Muscle of arm (tissue), 14 donors: Measurements from ENCODE around the gene TNFAIP8. TPM values are rescaled to one million over a fixed set of nuclear protein-coding genes. Genes with fewer than 3 reads are reported as not detected.

Experiments used
- DNase-seq: peaks from one replicate; pipeline ENCODE4 v3.0.0-alpha.2; 2013
- long read RNA-seq, 11 donors: transcript quantifications; one replicate each; lab custom pipeline, GENCODE V29; 2026
- polyA plus RNA-seq, 12 donors: library from polyadenylated mRNA; unstranded; fragments of 120-200 nt; gene quantifications; one replicate each; pipeline ENCODE4 v1.2.1, GENCODE V29; 2013; ENCODE audit not compliant: insufficient read length in 12 of 12

Gene TNFAIP8
- polyA plus RNA-seq: 10 to 100 TPM in 11 of 12 donors, not detected in 1; 10.9 to 32.4 (median 13.4) TPM
- long read RNA-seq, donor 1, full-length matches to known transcripts: 12 of 12 reads
- long read RNA-seq, donor 1, partial matches to known transcripts: 0 of 12 reads
- long read RNA-seq, donor 1, other reads (novel, unspliced or antisense): 0 of 12 reads
- long read RNA-seq, donor 2, full-length matches to known transcripts: 10 of 10 reads
- long read RNA-seq, donor 2, partial matches to known transcripts: 0 of 10 reads
- long read RNA-seq, donor 2, other reads (novel, unspliced or antisense): 0 of 10 reads
- long read RNA-seq, donor 3, partial matches to known transcripts: 0 of 1 reads
- long read RNA-seq, donor 3, other reads (novel, unspliced or antisense): 0 of 1 reads
- long read RNA-seq, donor 4, partial matches to known transcripts: 0 of 1 reads
- long read RNA-seq, donor 4, other reads (novel, unspliced or antisense): 0 of 1 reads
- long read RNA-seq, donor 5, full-length matches to known transcripts: 8 of 14 reads
- long read RNA-seq, donor 5, partial matches to known transcripts: 6 of 14 reads
- long read RNA-seq, donor 5, other reads (novel, unspliced or antisense): 0 of 14 reads
- long read RNA-seq, donor 6, full-length matches to known transcripts: 3 of 3 reads
- long read RNA-seq, donor 6, partial matches to known transcripts: 0 of 3 reads
- long read RNA-seq, donor 6, other reads (novel, unspliced or antisense): 0 of 3 reads
- long read RNA-seq, donor 7: 0 reads
- long read RNA-seq, donor 8, full-length matches to known transcripts: 6 of 6 reads
- long read RNA-seq, donor 8, partial matches to known transcripts: 0 of 6 reads
- long read RNA-seq, donor 8, other reads (novel, unspliced or antisense): 0 of 6 reads
- long read RNA-seq, donor 9, full-length matches to known transcripts: 7 of 7 reads
- long read RNA-seq, donor 9, partial matches to known transcripts: 0 of 7 reads
- long read RNA-seq, donor 9, other reads (novel, unspliced or antisense): 0 of 7 reads
- long read RNA-seq, donor 10, full-length matches to known transcripts: 7 of 7 reads
- long read RNA-seq, donor 10, partial matches to known transcripts: 0 of 7 reads
- long read RNA-seq, donor 10, other reads (novel, unspliced or antisense): 0 of 7 reads
- long read RNA-seq, donor 11, full-length matches to known transcripts: 8 of 8 reads
- long read RNA-seq, donor 11, partial matches to known transcripts: 0 of 8 reads
- long read RNA-seq, donor 11, other reads (novel, unspliced or antisense): 0 of 8 reads

GRCh38 chr5:119355685-119356611 lies at the start of gene TNFAIP8:
Gene TNFAIP8, plus strand, starts transcription at chr5:119356019. Its CDS starts 72 bp downstream, at chr5:119356091.
- peak; percentile 73 for DNase-seq

- DNase-seq: no peak
Observed at GRCh38 chr5:119307170-119307569, 48.6 kb upstream of the TNFAIP8 start.

- DNase-seq: no peak
Observed at GRCh38 chr5:119309326-119309725, 46.5 kb upstream of the TNFAIP8 start.

GRCh38 chr5:119311688-119312087 lies 44.1 kb upstream of the TNFAIP8 start:
- no peak for DNase-seq

- no peak for DNase-seq
Observed at GRCh38 chr5:119312403-119312802, 43.4 kb upstream of the TNFAIP8 start.

- DNase-seq: no peak
Observed at GRCh38 chr5:119313197-119313596, 42.6 kb upstream of the TNFAIP8 start.

GRCh38 chr5:119313658-119314605 lies 41.9 kb upstream of the TNFAIP8 start:
- no peak for DNase-seq

- no peak for DNase-seq
Observed at GRCh38 chr5:119315516-119315949, 40.3 kb upstream of the TNFAIP8 start.

GRCh38 chr5:119316086-119316485 lies 39.7 kb upstream of the TNFAIP8 start:
- DNase-seq: no peak

- no peak for DNase-seq
Observed at GRCh38 chr5:119316906-119317305, 38.9 kb upstream of the TNFAIP8 start.

- DNase-seq: no peak
Observed at GRCh38 chr5:119318256-119318894, 37.4 kb upstream of the TNFAIP8 start.

- DNase-seq: no peak
Observed at GRCh38 chr5:119319401-119319800, 36.4 kb upstream of the TNFAIP8 start.

GRCh38 chr5:119319890-119320289 lies 35.9 kb upstream of the TNFAIP8 start:
- DNase-seq: no peak

GRCh38 chr5:119321569-119322311 lies 34.1 kb upstream of the TNFAIP8 start:
- DNase-seq: no peak

GRCh38 chr5:119322312-119322947 lies 33.4 kb upstream of the TNFAIP8 start:
- no peak for DNase-seq

GRCh38 chr5:119322948-119323537 lies 32.8 kb upstream of the TNFAIP8 start:
- no peak for DNase-seq

- no peak for DNase-seq
Observed at GRCh38 chr5:119323601-119324000, 32.2 kb upstream of the TNFAIP8 start.
